Cardiac muscle cell (in vitro differentiated cells and primary cell): ENCODE data around the gene MCL1. TPM values are rescaled to one million over a fixed set of nuclear protein-coding genes. Genes with fewer than 3 reads are reported as not detected.
A peak's percentile ranks its signal among the peaks of the same experiment; 100 is the strongest.
"Not testable (repeated sequence)": the region's sequence is repeated elsewhere in the genome, so short reads cannot be mapped to it uniquely, and the experiment has no call there.

ENCODE experiments used
- DNase-seq, 2 donors: peaks; one replicate each; pipeline versions ENCODE4 v3.0.0 to v3.0.0-alpha.2; 2010 to 2017; ENCODE audit warnings: low read depth in 1 of 2, low spot score in 1 of 2
- H3K27ac ChIP-seq: fragments of 200-600 bp; sonication (generic); 2 replicates; pipeline ENCODE4 v1.5.1; 2016
- H3K27me3 ChIP-seq: fragments of 200-600 bp; sonication (generic); 2 replicates; pipeline ENCODE4 v1.6.0; 2016; ENCODE audit warnings: control low read depth
- H3K36me3 ChIP-seq: fragments of 200-600 bp; sonication (generic); 2 replicates; pipeline ENCODE4 v1.5.1; 2016; ENCODE audit warnings: control low read depth
- H3K4me1 ChIP-seq: fragments of 200-600 bp; sonication (generic); 2 replicates; pipeline ENCODE4 v1.8.1; 2017; ENCODE audit warnings: low read depth, mild to moderate bottlenecking, mixed run types
- H3K4me3 ChIP-seq: fragments of 200-600 bp; sonication (generic); 2 replicates; pipeline ENCODE4 v1.5.1; 2016; ENCODE audit warnings: mild to moderate bottlenecking
- H3K9me3 ChIP-seq: fragments of 200-600 bp; sonication (generic); 2 replicates; pipeline ENCODE4 v1.5.1; 2017; ENCODE audit warnings: low read depth, mild to moderate bottlenecking, control low read depth
- polyA plus RNA-seq: library from polyadenylated mRNA; unstranded; fragments of >200 nt; fragmentation: Nextera tagmentation; extraction: Ambion mirVana; gene quantifications from 2 replicates; pipeline ENCODE4 v1.2.1, GENCODE V29; 2016
- total RNA-seq: library from RNA; depleted of rRNA; stranded (reverse); fragments of >200 nt; gene quantifications from 2 replicates; pipeline ENCODE4 v1.2.3, GENCODE V29; 2016
- TF ChIP-seq, protein P1 (sequence below): IDR thresholded peaks from 2 replicates; pipeline ENCODE4 v1.5.1; 2012; ENCODE audit warnings: low read depth, mild to moderate bottlenecking, low read length

Gene MCL1
- total and polyA plus RNA-seq, 2 experiments from 2014 or later = 65.2 to 101 TPM

DNA sequence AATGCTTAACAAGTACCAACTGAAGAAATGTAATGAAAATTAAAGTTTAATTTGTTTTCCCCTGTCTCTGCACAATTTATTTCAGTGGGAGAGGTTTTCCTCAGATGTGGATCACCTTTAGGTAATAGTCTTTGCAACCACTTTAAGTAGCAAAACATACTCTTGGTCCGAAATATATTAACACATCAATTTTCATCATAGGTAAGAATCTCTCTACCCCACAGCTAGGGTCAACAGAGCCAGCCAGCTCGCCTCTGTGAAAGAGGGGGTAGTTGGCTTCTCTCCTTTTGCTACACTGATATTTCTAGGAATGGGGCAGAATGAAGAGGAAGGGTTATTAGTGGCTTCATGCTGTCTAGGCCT lies 24.8 kb upstream of the MCL1 start:
- peak overlapping the region; percentile 65 for H3K27ac ChIP-seq

DNA sequence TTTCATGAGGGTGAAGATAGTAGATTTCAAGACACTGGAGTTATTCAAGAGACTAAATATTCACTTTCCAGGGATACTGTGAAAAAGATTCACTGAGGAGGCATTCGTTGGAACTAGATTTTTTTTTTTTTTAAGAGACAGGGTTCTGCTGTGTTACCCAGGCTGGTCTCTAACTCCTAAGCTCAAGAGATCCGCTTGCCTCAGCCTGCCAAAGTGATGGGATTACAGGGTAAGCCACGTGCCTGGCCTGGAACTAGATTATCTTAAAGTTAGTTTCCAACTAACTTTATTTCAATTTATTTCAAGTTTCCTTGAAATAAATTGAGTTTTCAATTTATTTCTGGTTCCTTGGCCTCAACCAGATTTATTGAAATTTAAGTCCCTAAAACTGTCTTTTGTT lies 24.3 kb upstream of the MCL1 start:
- H3K9me3 ChIP-seq = no peaks in the 10 kb centered on the region
- H3K4me3 ChIP-seq = no peak overlapping the region
- no peak for DNase-seq
- TF ChIP-seq, protein P1, sequence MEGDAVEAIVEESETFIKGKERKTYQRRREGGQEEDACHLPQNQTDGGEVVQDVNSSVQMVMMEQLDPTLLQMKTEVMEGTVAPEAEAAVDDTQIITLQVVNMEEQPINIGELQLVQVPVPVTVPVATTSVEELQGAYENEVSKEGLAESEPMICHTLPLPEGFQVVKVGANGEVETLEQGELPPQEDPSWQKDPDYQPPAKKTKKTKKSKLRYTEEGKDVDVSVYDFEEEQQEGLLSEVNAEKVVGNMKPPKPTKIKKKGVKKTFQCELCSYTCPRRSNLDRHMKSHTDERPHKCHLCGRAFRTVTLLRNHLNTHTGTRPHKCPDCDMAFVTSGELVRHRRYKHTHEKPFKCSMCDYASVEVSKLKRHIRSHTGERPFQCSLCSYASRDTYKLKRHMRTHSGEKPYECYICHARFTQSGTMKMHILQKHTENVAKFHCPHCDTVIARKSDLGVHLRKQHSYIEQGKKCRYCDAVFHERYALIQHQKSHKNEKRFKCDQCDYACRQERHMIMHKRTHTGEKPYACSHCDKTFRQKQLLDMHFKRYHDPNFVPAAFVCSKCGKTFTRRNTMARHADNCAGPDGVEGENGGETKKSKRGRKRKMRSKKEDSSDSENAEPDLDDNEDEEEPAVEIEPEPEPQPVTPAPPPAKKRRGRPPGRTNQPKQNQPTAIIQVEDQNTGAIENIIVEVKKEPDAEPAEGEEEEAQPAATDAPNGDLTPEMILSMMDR = no peak
- H3K27me3 ChIP-seq = no peaks in the 10 kb centered on the region
- no peaks in the 10 kb centered on the region for H3K36me3 ChIP-seq
- no peaks in the 10 kb centered on the region for H3K4me1 ChIP-seq
- H3K27ac ChIP-seq = no peak overlapping the region

More for the DNA sequence above, 24.8 kb upstream of the MCL1 start:
- Histone ChIP-seq H3K4me1 (no peaks in the 10 kb centered on the region), H3K9me3 (no peaks in the 10 kb centered on the region), H3K4me3 (no peak overlapping the region), H3K36me3 (no peaks in the 10 kb centered on the region), H3K27me3 (no peaks in the 10 kb centered on the region)
- DNase-seq = no peak
- TF ChIP-seq, protein P1 = no peak

DNA sequence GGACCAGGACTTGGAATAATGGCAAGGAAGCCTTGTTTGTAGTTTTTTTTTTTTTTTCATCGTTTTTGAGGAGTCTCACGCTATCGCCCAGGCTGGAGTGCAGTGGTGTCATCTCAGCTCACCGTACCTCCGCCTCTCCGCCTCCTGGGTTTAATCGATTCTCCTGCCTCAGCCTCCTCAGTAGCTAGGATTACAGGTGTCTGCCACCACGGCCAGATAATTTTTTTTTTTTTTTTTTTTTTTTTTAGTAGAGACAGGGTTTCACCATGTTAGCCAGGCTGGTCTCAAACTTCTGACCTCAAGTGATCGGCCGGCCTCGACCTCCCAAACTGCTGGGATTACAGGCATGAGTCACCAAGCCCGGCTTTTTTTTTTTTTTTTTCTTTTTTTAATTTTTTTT lies 23.0 kb upstream of the MCL1 start:
- not testable (repeated sequence) for DNase-seq

DNA sequence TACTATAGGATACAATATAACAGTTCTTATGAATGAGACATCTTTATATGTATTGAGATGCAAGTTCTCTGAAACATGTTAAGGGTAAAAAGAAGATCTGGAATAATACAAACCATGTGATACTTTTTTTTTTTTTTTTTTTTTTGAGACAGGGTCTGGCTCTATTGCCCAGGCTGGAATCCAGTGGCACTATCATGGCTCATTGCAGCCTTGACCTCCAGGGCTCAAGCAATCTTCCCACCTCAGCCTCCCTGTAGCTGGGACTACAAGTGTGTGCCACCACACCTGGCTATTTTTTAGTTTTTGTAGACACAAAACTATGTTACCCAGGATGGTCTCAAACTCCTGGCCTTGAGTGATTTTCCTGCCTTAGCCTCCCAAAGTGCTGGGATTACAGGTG lies 22.1 kb upstream of the MCL1 start:
- H3K4me3 ChIP-seq = no peak overlapping the region
- H3K27me3 ChIP-seq = no peaks in the 10 kb centered on the region

More for the DNA sequence above, 23.0 kb upstream of the MCL1 start:
- H3K36me3 ChIP-seq, H3K4me3 ChIP-seq, H3K27ac ChIP-seq, H3K27me3 ChIP-seq, H3K9me3 ChIP-seq, H3K4me1 ChIP-seq: not testable (repeated sequence)

DNA sequence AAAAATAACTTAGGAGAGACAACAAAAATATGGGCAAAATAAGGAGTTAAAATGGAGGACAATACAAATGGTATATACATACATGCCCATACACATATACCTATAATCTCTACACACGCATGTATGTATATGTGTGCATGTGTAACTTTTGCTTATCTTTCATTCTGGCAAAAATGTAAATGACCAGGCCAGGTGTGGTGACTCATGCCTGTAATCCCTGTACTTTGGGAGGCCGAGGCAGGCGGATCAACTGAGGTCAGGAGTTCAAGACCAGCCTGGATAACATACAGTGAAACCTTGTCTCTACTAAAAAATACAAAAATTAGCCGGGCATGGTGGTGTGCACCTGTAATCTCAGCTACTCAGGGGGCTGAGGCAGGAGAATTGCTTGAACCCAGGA lies 18.9 kb upstream of the MCL1 start:
- not testable (repeated sequence) for DNase-seq, H3K4me1 ChIP-seq, H3K9me3 ChIP-seq, H3K27ac ChIP-seq, H3K36me3 ChIP-seq, H3K4me3 ChIP-seq, H3K27me3 ChIP-seq

More for the DNA sequence above, 22.1 kb upstream of the MCL1 start:
- no peaks in the 10 kb centered on the region for H3K9me3 ChIP-seq
- no peak for DNase-seq
- TF ChIP-seq, protein P1 = no peak
- H3K27ac ChIP-seq = no peak overlapping the region
- no peaks in the 10 kb centered on the region for H3K36me3 ChIP-seq
- H3K4me1 ChIP-seq = no peaks in the 10 kb centered on the region

DNA sequence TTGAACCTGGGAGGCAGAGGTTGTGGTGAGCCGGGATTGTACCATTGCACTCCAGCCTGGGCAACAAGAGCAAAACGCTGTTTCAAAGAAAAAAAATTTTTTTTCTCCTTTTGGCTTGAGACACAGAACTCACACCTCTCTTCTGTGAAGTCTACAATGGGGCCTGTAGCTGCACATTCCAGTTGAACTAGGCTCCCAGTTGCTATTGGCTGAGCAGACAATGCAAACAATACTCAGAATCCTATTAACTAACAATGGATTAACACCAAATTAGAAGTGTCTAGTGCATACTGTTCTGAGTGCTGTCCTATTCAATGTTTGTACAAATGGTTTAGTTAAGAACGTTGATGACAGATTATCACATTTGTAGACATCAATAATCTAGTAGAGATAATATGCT lies 17.6 kb upstream of the MCL1 start:
- H3K9me3 ChIP-seq = no peaks in the 10 kb centered on the region
- no peak overlapping the region for H3K4me3 ChIP-seq
- no peaks in the 10 kb centered on the region for H3K27me3 ChIP-seq
- TF ChIP-seq, protein P1 = no peak
- no peaks in the 10 kb centered on the region for H3K36me3 ChIP-seq
- DNase-seq = no peak
- H3K4me1 ChIP-seq = no peaks in the 10 kb centered on the region
- no peak overlapping the region for H3K27ac ChIP-seq
